ENCODE data around the gene LGALS9B.
"Not testable (repeated sequence)": the region's sequence is repeated elsewhere in the genome, so short reads cannot be mapped to it uniquely, and the experiment has no call there.

GRCh38 chr17:20479889-20480591 is 12.7 kb upstream of the LGALS9B start:
- TF ChIP-seq CTCF (IDR thresholded peaks at IDR 0.05); ATOH8 (CRISPR knock-in tag; IDR thresholded peaks at IDR 0.05; ENCODE audit: low read depth): not testable (repeated sequence)
